Lung (tissue), 12 donors: ENCODE results near the gene THUMPD2. TPM values are rescaled to one million over a fixed set of nuclear protein-coding genes. Genes with fewer than 3 reads are reported as not detected.

ENCODE experiments used
- ATAC-seq: fragments of 200-7000 bp; cut with Tn5 transposase; one replicate; pipeline ENCODE4 v1.9.1; 2020; ENCODE audit warnings: moderate number of reproducible peaks; ENCODE audit not compliant: insufficient read depth, low FRiP score
- DNase-seq, 3 donors: peaks; one replicate each; pipeline ENCODE4 v3.0.0-alpha.2; 2013 to 2017
- H3K27ac ChIP-seq, 2 donors: one replicate each; pipeline ENCODE4 v1.5.1; 2013; ENCODE audit warnings: mild to moderate bottlenecking in 2 of 2, moderate library complexity in 2 of 2, control low read depth in 1 of 2, inconsistent platforms in 1 of 2, low read depth in 1 of 2, low read length in 1 of 2
- H3K27me3 ChIP-seq, 3 donors: one replicate each; pipeline ENCODE4 v1.5.1; 2013; ENCODE audit warnings: low read length in 2 of 3; ENCODE audit not compliant: control insufficient read depth in 3 of 3, insufficient read depth in 3 of 3
- H3K36me3 ChIP-seq, 4 donors: one replicate each; pipeline ENCODE4 v1.5.1; 2013; ENCODE audit warnings: low read length in 4 of 4, mild to moderate bottlenecking in 1 of 4, moderate library complexity in 1 of 4; ENCODE audit not compliant: control insufficient read depth in 4 of 4, insufficient read depth in 4 of 4
- H3K4me1 ChIP-seq, 5 donors: one replicate each; pipeline ENCODE4 v1.5.1; 2013; ENCODE audit warnings: low read length in 5 of 5, mild to moderate bottlenecking in 2 of 5, moderate library complexity in 1 of 5; ENCODE audit not compliant: control insufficient read depth in 5 of 5, insufficient read depth in 5 of 5
- H3K4me3 ChIP-seq: one replicate; pipeline ENCODE4 v1.5.1; 2013; ENCODE audit warnings: mild to moderate bottlenecking, control low read depth, moderate library complexity
- H3K9ac ChIP-seq, 2 donors: one replicate each; pipeline ENCODE4 v1.5.1; 2013; ENCODE audit warnings: low read length in 2 of 2, control low read depth in 1 of 2; ENCODE audit not compliant: insufficient read depth in 1 of 2
- H3K9me3 ChIP-seq, 4 donors: one replicate each; pipeline ENCODE4 v1.5.1; 2013; ENCODE audit warnings: low read length in 3 of 4, mild to moderate bottlenecking in 1 of 4, moderate library complexity in 1 of 4; ENCODE audit not compliant: control insufficient read depth in 4 of 4, insufficient read depth in 3 of 4
- CTCF ChIP-seq: IDR thresholded peaks from 2 replicates; pipeline ENCODE4 v1.5.1; 2012; ENCODE audit warnings: mild to moderate bottlenecking; ENCODE audit errors: control extremely low read depth, extremely low read depth
- WGBS, 2 donors: extraction: QIAGEN DNeasy Blood & Tissue Kit; methylation state at CpG; one replicate each; pipeline ENCODE4 v1.1.7; 2013; 5-methylcytosine and 5-hydroxymethylcytosine counted together
- polyA plus RNA-seq, 2 donors: library from polyadenylated mRNA; stranded (reverse); fragments of 200-250 nt; gene quantifications; one replicate each; pipeline ENCODE4 v1.2.1, GENCODE V29; 2013
- total RNA-seq, 2 donors: library from RNA; depleted of rRNA in 1 of 2; stranded (reverse); fragments of >200 nt in 1 of 2; gene quantifications; one replicate each; pipeline ENCODE4 v1.2.1, GENCODE V29; 2014 to 2021
- donor health status: control.
- donor health status: control.
- donor health status: Bipolar disorder and iron deficiency.
- donor health status: healthy.
- donor health status: DM: yes; HTN: yes; CAD: no.

THUMPD2 gene
- total and polyA plus RNA-seq, 4 donors, result 6.9 to 28.1 (median 11.5) TPM

DNA sequence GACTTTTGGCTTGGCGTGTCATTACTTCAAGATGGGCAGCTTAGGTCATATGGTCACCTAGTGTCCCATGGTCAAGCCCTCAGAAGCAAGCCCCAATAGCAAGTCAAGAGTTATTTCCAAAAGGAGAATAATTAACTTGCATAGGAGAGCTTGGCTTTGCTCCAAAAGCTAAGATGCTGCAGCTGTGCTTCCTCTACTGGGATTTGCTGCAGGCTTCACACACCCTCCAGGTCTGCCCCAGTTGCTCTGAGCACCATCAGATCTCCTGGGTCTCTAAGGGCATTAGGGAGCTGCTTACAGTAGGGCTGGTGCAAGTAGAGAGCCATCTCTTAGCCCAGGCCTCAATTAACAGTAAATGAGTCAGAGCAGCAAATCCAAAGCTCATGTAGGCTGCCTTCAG lies 46.6 kb downstream of the THUMPD2 start:
- no peak for TF ChIP-seq CTCF

DNA sequence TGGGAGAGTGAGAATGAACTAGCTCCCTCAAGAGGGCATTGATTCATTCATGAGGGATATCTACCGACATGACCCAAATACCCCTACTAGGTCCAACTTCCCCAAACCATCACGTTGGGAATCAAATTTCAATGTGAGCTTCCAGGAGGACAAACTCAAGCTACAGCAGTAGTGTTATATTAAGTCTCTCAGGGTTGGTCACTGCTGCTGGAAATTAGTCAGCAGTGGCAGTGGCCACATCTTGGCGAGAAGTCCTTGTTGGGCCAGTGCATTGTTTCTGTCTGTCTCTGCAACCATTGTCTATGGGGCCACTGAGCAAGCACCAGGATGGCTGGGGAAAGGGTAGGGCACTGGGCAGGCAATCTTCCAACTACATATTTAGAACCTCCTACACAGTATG lies 47.5 kb downstream of the THUMPD2 start:
- Histone ChIP-seq H3K4me3 (no peak overlapping the region), H3K9ac (no peak overlapping the region), H3K27me3 (no peaks in the 10 kb centered on the region), H3K4me1 (peaks cover 0 to 5% (median 0%) of the 10 kb centered on the region in 5 donors), H3K36me3 (peaks cover 12 to 22% (median 17%) of the 10 kb centered on the region in 4 donors), H3K27ac (no peak overlapping the region), H3K9me3 (peaks cover 0 to 2% (median 0%) of the 10 kb centered on the region in 4 donors)
- DNase-seq (no peak), ATAC-seq (no peak)
- 88 to 93% methylated on average over 3 of the region's 3 CpGs for WGBS, 2 donors
- no peak for TF ChIP-seq CTCF

More for the DNA sequence above, 46.6 kb downstream of the THUMPD2 start:
- Histone ChIP-seq H3K27ac (no peak overlapping the region), H3K9ac (no peak overlapping the region), H3K36me3 (peaks cover 15 to 22% (median 20%) of the 10 kb centered on the region in 4 donors), H3K27me3 (no peaks in the 10 kb centered on the region), H3K4me3 (no peak overlapping the region), H3K4me1 (peaks cover 0 to 6% (median 0%) of the 10 kb centered on the region in 5 donors), H3K9me3 (peaks cover 0 to 2% (median 0%) of the 10 kb centered on the region in 4 donors)
- DNase-seq (peak in 2 of 3 donors; percentile 43 to 63), ATAC-seq (no peak)
- 98 to 100% methylated on average over 1 of the region's 1 CpG for WGBS, 2 donors

DNA sequence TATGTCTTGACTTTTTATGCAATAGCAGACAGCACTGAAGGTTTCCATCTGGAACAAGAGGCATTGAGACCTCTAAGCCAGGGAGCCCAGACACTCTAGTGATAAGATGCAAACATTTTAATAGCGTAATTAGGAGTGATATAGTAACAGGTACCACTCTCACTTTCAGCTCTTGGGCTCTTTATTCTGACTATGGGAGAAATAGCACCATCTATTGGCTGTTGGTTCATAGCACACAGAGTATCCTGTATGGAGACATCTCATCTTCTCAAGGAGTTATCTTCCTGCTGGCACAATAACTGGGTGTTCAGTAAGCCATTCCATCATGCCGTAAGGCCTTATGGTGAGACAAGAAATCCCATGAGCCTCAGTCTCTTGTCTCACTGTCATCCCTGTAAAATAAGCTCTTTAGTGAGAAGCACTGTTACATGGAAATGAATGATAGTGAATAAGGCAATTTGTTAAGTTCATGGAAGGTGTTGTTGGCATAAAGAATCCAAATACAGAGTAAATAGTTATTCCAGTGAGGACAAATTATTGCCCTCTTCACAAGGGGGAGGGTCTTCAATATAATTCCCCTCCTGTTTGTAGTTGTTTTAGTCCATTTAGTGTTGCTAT lies 48.3 kb downstream of the THUMPD2 start:
- Histone ChIP-seq H3K4me3 (no peak overlapping the region), H3K36me3 (peaks cover 10 to 22% (median 15%) of the 10 kb centered on the region in 4 donors), H3K4me1 (peaks cover 0 to 5% (median 0%) of the 10 kb centered on the region in 5 donors), H3K9me3 (peaks cover 0 to 2% (median 0%) of the 10 kb centered on the region in 4 donors), H3K27ac (no peak overlapping the region), H3K27me3 (no peaks in the 10 kb centered on the region), H3K9ac (no peak overlapping the region)
- DNase-seq, result no peak
- WGBS, 2 donors, result 89 to 90% methylated on average over 2 of the region's 2 CpGs
- no peak for TF ChIP-seq CTCF
- no peak for ATAC-seq
